ENCODE data around the gene CORIN. TPM values are rescaled to one million over a fixed set of nuclear protein-coding genes. Genes with fewer than 3 reads are reported as not detected.

The CORIN gene
- polyA plus RNA-seq, 1 donor (not counting 4 experiments of a cell fraction or from before 2014, with no cell fraction given): 0.14 TPM

GRCh38 chr4:47744253-47744652 lies 93.6 kb downstream of the CORIN start:
- Histone ChIP-seq H3K79me2 (ENCODE audit: control insufficient read depth, insufficient read depth, low read length) (no peaks in the 10 kb centered on the region), H3K27ac (ENCODE audit: control insufficient read depth, insufficient read depth, low read length) (no peak overlapping the region), H3K9me3 (ENCODE audit: control insufficient read depth, low read depth, low read length) (no peaks in the 10 kb centered on the region), H3K4me1 (ENCODE audit: control insufficient read depth, extremely low read depth, insufficient read depth, low read length) (no peaks in the 10 kb centered on the region), H3K36me3 (ENCODE audit: control insufficient read depth in 2 of 2, extremely low read depth in 1 of 2, insufficient read depth in 2 of 2, low read length in 2 of 2) (no peaks in the 10 kb centered on the region), H4K20me1 (ENCODE audit: control insufficient read depth, extremely low read depth, insufficient read depth, low read length) (no peaks in the 10 kb centered on the region), H2AFZ (ENCODE audit: control insufficient read depth, low read length) (no peak overlapping the region), H3K9ac (ENCODE audit: control insufficient read depth, extremely low read depth, insufficient read depth, low read length) (no peak overlapping the region), H3K9me1 (ENCODE audit: control insufficient read depth, extremely low read depth, insufficient read depth, low read length) (no peaks in the 10 kb centered on the region), H3K4me2 (ENCODE audit: control insufficient read depth, extremely low read depth, insufficient read depth, low read depth, low read length) (peak overlapping the region; percentile 41), H3K4me3 (ENCODE audit: control insufficient read depth in 2 of 3, extremely low read depth in 1 of 3, insufficient read depth in 2 of 3, low read depth in 1 of 3, low read length in 3 of 3) (peak overlapping the region in 1 of 3 experiments; percentile 18), H3K27me3 (ENCODE audit: control insufficient read depth, extremely low read depth, insufficient read depth, low read length) (no peaks in the 10 kb centered on the region)
- dilution Hi-C loops (cut with MboI; ENCODE audit: extremely low pct_ligation_motif_present, low sequenced_read_pairs): no loop called here
- TF ChIP-seq EZH2 (IDR thresholded peaks at IDR 0.05; ENCODE audit: low read length): no peak
- TF ChIP-seq CTCF (optimal IDR thresholded peaks at IDR 0.05 in 1 of 3, IDR thresholded peaks at IDR 0.05 in 1 of 3, conservative IDR thresholded peaks at IDR 0.05 in 1 of 3; ENCODE audit: extremely low read depth in 1 of 3, insufficient read depth in 2 of 3, low read length in 3 of 3): no peak
- FAIRE-seq (no peak), DNase-seq (ENCODE audit: low read depth, low spot score) (no peak)

GRCh38 chr4:47741200-47741599 lies 96.7 kb downstream of the CORIN start:
- Histone ChIP-seq H3K27me3 (ENCODE audit: control insufficient read depth, extremely low read depth, insufficient read depth, low read length) (no peaks in the 10 kb centered on the region), H3K4me2 (ENCODE audit: control insufficient read depth, extremely low read depth, insufficient read depth, low read depth, low read length) (no peak overlapping the region), H3K4me3 (ENCODE audit: control insufficient read depth in 2 of 3, extremely low read depth in 1 of 3, insufficient read depth in 2 of 3, low read depth in 1 of 3, low read length in 3 of 3) (no peak overlapping the region), H3K9ac (ENCODE audit: control insufficient read depth, extremely low read depth, insufficient read depth, low read length) (no peak overlapping the region), H3K27ac (ENCODE audit: control insufficient read depth, insufficient read depth, low read length) (no peak overlapping the region), H2AFZ (ENCODE audit: control insufficient read depth, low read length) (no peak overlapping the region), H3K79me2 (ENCODE audit: control insufficient read depth, insufficient read depth, low read length) (no peaks in the 10 kb centered on the region), H3K4me1 (ENCODE audit: control insufficient read depth, extremely low read depth, insufficient read depth, low read length) (no peaks in the 10 kb centered on the region), H4K20me1 (ENCODE audit: control insufficient read depth, extremely low read depth, insufficient read depth, low read length) (no peaks in the 10 kb centered on the region), H3K36me3 (ENCODE audit: control insufficient read depth in 2 of 2, extremely low read depth in 1 of 2, insufficient read depth in 2 of 2, low read length in 2 of 2) (no peaks in the 10 kb centered on the region), H3K9me1 (ENCODE audit: control insufficient read depth, extremely low read depth, insufficient read depth, low read length) (no peaks in the 10 kb centered on the region), H3K9me3 (ENCODE audit: control insufficient read depth, low read depth, low read length) (no peaks in the 10 kb centered on the region)
- DNase-seq (ENCODE audit: low read depth, low spot score): no peak
- dilution Hi-C loops (cut with MboI; ENCODE audit: extremely low pct_ligation_motif_present, low sequenced_read_pairs): no loop called here
- no peak for FAIRE-seq
- no peak for TF ChIP-seq CTCF (optimal IDR thresholded peaks at IDR 0.05 in 1 of 3, IDR thresholded peaks at IDR 0.05 in 1 of 3, conservative IDR thresholded peaks at IDR 0.05 in 1 of 3; ENCODE audit: extremely low read depth in 1 of 3, insufficient read depth in 2 of 3, low read length in 3 of 3)
- TF ChIP-seq EZH2 (IDR thresholded peaks at IDR 0.05; ENCODE audit: low read length): no peak

Data from keratinocyte (primary cell).